ENCODE measurements around the gene ACSS2. TPM values are rescaled to one million over a fixed set of nuclear protein-coding genes. Genes with fewer than 3 reads are reported as not detected.

The ACSS2 gene
- total and polyA plus RNA-seq, 8 donors = 12.2 to 42.5 (median 21.3) TPM

- Histone ChIP-seq H3K27me3 (no peaks in the 10 kb centered on the region), H3K36me3 (peaks cover 0 to 18% (median 0%) of the 10 kb centered on the region in 3 donors), H3K4me3 (no peak overlapping the region), H3K27ac (no peak overlapping the region), H3K4me1 (no peaks in the 10 kb centered on the region), H3K9me3 (no peaks in the 10 kb centered on the region)
- no peak for ATAC-seq
- TF ChIP-seq CTCF (IDR thresholded peaks at IDR 0.05) = no peak
- intact Hi-C loops (cut with DNase I) = no loop called here
- DNase-seq = no peak
- FAIRE-seq = no peak
- WGBS, 2 donors = 88 to 90% methylated on average over 7 of the region's 7 CpGs
These were observed 55.4 kb downstream of the ACSS2 start for GRCh38 chr20:34931771-34932170.

GRCh38 chr20:34938466-34939163 lies 62.2 kb downstream of the ACSS2 start:
- Histone ChIP-seq H3K27ac (peak overlapping the region in 3 of 4 donors; percentile 4 to 35 (median 35)), H3K9me3 (no peaks in the 10 kb centered on the region), H3K36me3 (no peaks in the 10 kb centered on the region), H3K27me3 (no peaks in the 10 kb centered on the region), H3K4me1 (peaks cover 0 to 4% (median 0%) of the 10 kb centered on the region in 3 donors), H3K4me3 (no peak overlapping the region)
- no peak for FAIRE-seq
- 59 to 64% methylated on average over 14 of the region's 14 CpGs for WGBS, 2 donors
- peak in 4 of 6 donors; percentile 54 to 72 (median 66) for DNase-seq
- no peak for TF ChIP-seq CTCF (IDR thresholded peaks at IDR 0.05)
- intact Hi-C loops (cut with DNase I) = no loop called here
- ATAC-seq = peak; percentile 70 to 91 (median 85)

- FAIRE-seq = no peak
- ATAC-seq = peak in 1 of 4 donors; percentile 15
- intact Hi-C loops (cut with DNase I) = no loop called here
- 73 to 83% methylated on average over 1 of the region's 1 CpG for WGBS, 2 donors
- H3K4me1 ChIP-seq = peaks cover 0 to 4% (median 0%) of the 10 kb centered on the region in 3 donors
- H3K27ac ChIP-seq = no peak overlapping the region
- no peak for TF ChIP-seq CTCF (IDR thresholded peaks at IDR 0.05)
- H3K9me3 ChIP-seq = no peaks in the 10 kb centered on the region
- no peak for DNase-seq
- no peaks in the 10 kb centered on the region for H3K27me3 ChIP-seq
- H3K36me3 ChIP-seq = no peaks in the 10 kb centered on the region
- H3K4me3 ChIP-seq = no peak overlapping the region
These were observed 63.7 kb downstream of the ACSS2 start for GRCh38 chr20:34940081-34940481.

- TF ChIP-seq CTCF (IDR thresholded peaks at IDR 0.05) = no peak
- DNase-seq (no peak), FAIRE-seq (no peak), ATAC-seq (no peak)
- intact Hi-C loops (cut with DNase I) = no loop called here
- no peaks in the 10 kb centered on the region for H3K27me3 ChIP-seq
- H3K36me3 ChIP-seq = no peaks in the 10 kb centered on the region
- no peak overlapping the region for H3K27ac ChIP-seq
- H3K4me3 ChIP-seq = no peak overlapping the region
- WGBS, 2 donors = 93 to 97% methylated on average over 4 of the region's 4 CpGs
- no peaks in the 10 kb centered on the region for H3K9me3 ChIP-seq
- peaks cover 0 to 4% (median 0%) of the 10 kb centered on the region in 3 donors for H3K4me1 ChIP-seq
These were observed 64.8 kb downstream of the ACSS2 start for GRCh38 chr20:34941226-34941625.

- no peak for FAIRE-seq
These were observed 65.9 kb downstream of the ACSS2 start for GRCh38 chr20:34942301-34942700.

More at GRCh38 chr20:34942301-34942700, 65.9 kb downstream of the ACSS2 start:
- H3K4me3 ChIP-seq = no peak overlapping the region
- no peaks in the 10 kb centered on the region for H3K27me3 ChIP-seq
- no peak for DNase-seq
- WGBS, 2 donors = 91 to 95% methylated on average over 9 of the region's 9 CpGs
- intact Hi-C loops (cut with DNase I) = no loop called here
- no peak overlapping the region for H3K27ac ChIP-seq
- H3K9me3 ChIP-seq = no peaks in the 10 kb centered on the region
- TF ChIP-seq CTCF (IDR thresholded peaks at IDR 0.05) = no peak
- no peaks in the 10 kb centered on the region for H3K36me3 ChIP-seq
- no peak for ATAC-seq
- H3K4me1 ChIP-seq = peaks cover 0 to 4% (median 0%) of the 10 kb centered on the region in 3 donors
